Measurements from ENCODE around the gene SLC35F6.
A peak's percentile ranks its signal among the peaks of the same experiment; 100 is the strongest.
"Not testable (repeated sequence)": the region's sequence is repeated elsewhere in the genome, so short reads cannot be mapped to it uniquely, and the experiment has no call there.

SLC35F6 gene

DNA sequence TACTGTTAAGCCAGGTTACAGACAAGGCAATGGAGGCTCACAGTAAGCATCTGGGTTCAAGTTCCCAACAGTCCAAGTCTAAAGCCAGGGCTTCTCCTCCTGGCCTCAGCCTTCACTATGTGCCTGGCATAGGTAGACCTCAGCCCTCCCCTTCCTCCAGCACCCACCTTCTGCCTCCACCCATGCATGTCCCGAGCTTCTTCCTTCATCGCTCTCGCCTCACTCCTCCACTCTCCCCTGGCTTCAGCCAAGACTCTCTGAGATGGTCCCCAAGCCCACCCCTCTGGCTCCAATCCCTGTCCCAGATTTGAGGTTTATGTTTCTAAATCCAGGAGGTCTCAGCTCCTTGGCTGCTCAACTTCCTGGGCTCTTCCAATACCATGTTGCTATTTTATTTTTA lies 48.6 kb downstream of the SLC35F6 start:
- H3K4ac ChIP-seq (ENCODE audit: low read depth, low read length): no peak overlapping the region
- H3K4me3 ChIP-seq (ENCODE audit: low read depth, low read length): no peak overlapping the region
- peaks cover 3% of the 10 kb centered on the region for H3K9me3 ChIP-seq (ENCODE audit: insufficient read depth, low read depth, low read length)
- no peak overlapping the region for H3K4me2 ChIP-seq (ENCODE audit: low read length)
- H3K9ac ChIP-seq (ENCODE audit: low read length): no peak overlapping the region
- H3K79me2 ChIP-seq (ENCODE audit: control insufficient read depth, insufficient read depth, low read length, poor library complexity): no peaks in the 10 kb centered on the region
- no peak overlapping the region for H2BK12ac ChIP-seq (ENCODE audit: low read length)
- H3K14ac ChIP-seq (ENCODE audit: low read length): no peak overlapping the region
- WGBS (ENCODE audit: extremely low coverage, insufficient coverage, insufficient read length): no CpG with 5 or more reads among the region's 3 CpGs
- no peak overlapping the region for H2AFZ ChIP-seq (ENCODE audit: insufficient read depth, low read length, poor library complexity)
- DNase-seq: no peak
- H2BK5ac ChIP-seq (ENCODE audit: low read depth, low read length, poor library complexity): no peak overlapping the region
- no peak overlapping the region for H3K27ac ChIP-seq (ENCODE audit: low read depth, low read length)
- no peak overlapping the region for H4K12ac ChIP-seq (ENCODE audit: low read depth, low read length)
- H3K4me1 ChIP-seq (ENCODE audit: control insufficient read depth in 1 of 2, insufficient read depth in 2 of 2, low read length in 2 of 2): no peaks in the 10 kb centered on the region
- no peak overlapping the region for H4K91ac ChIP-seq (ENCODE audit: low read depth, low read length)
- no peak overlapping the region for H2BK120ac ChIP-seq (ENCODE audit: insufficient read depth, low read length, poor library complexity)
- H3K27me3 ChIP-seq (ENCODE audit: insufficient read depth, low read length): no peaks in the 10 kb centered on the region
- no peaks in the 10 kb centered on the region for H3K79me1 ChIP-seq (ENCODE audit: low read length)
- H3K36me3 ChIP-seq (ENCODE audit: control insufficient read depth in 1 of 2, insufficient read depth in 2 of 2, low read length in 2 of 2): no peaks in the 10 kb centered on the region
- no peak overlapping the region for H3K18ac ChIP-seq (ENCODE audit: low read length)
- H3K23ac ChIP-seq (ENCODE audit: low read length): no peak overlapping the region
- H2AK5ac ChIP-seq (ENCODE audit: low read length): no peak overlapping the region
- H4K8ac ChIP-seq (ENCODE audit: low read depth, low read length): no peak overlapping the region

DNA sequence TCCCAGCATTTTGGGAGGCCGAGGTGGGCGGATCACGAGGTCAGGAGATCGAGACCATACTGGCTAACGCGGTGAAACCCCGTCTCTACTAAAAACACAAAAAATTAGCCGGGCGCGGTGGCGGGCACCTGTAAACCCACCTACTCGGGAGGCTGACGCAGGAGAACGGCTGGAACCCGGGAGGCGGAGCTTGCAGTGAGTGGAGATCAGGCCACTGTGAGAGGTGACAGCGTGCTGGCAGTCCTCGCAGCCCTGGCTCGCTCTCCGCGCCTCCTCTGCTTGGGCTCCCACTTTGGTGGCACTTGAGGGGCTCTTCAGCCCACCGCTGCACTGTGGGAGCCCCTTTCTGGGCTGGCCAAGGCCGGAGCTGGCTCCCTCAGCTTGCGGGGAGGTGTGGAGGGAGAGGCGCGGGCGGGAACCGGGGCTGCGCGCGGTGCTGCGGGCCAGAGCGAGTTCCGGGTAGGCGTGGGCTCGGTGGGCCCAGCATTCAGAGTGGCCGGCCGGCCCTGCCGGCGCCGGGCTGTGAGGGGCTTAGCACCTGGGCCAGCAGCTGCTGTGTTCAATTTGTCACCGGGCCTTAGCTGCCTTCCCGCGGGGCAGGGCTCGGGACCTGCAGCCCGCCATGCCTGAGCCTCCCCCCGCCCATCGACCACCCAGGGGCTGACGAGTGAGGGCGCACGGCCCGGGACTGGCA lies 50.1 kb downstream of the SLC35F6 start:
- H2AK5ac ChIP-seq (ENCODE audit: low read length); H3K9ac ChIP-seq (ENCODE audit: low read length); H3K27ac ChIP-seq (ENCODE audit: low read depth, low read length); H3K4ac ChIP-seq (ENCODE audit: low read depth, low read length); H3K79me2 ChIP-seq (ENCODE audit: control insufficient read depth, insufficient read depth, low read length, poor library complexity); H4K91ac ChIP-seq (ENCODE audit: low read depth, low read length); H2BK5ac ChIP-seq (ENCODE audit: low read depth, low read length, poor library complexity); H2BK12ac ChIP-seq (ENCODE audit: low read length); H3K27me3 ChIP-seq (ENCODE audit: insufficient read depth, low read length); H4K8ac ChIP-seq (ENCODE audit: low read depth, low read length); H3K4me1 ChIP-seq (ENCODE audit: control insufficient read depth in 1 of 2, insufficient read depth in 2 of 2, low read length in 2 of 2); H2AFZ ChIP-seq (ENCODE audit: insufficient read depth, low read length, poor library complexity); H3K18ac ChIP-seq (ENCODE audit: low read length); H4K12ac ChIP-seq (ENCODE audit: low read depth, low read length); H3K9me3 ChIP-seq (ENCODE audit: insufficient read depth, low read depth, low read length); H3K79me1 ChIP-seq (ENCODE audit: low read length); H3K36me3 ChIP-seq (ENCODE audit: control insufficient read depth in 1 of 2, insufficient read depth in 2 of 2, low read length in 2 of 2); H3K14ac ChIP-seq (ENCODE audit: low read length); H3K4me3 ChIP-seq (ENCODE audit: low read depth, low read length); H3K4me2 ChIP-seq (ENCODE audit: low read length); H2BK120ac ChIP-seq (ENCODE audit: insufficient read depth, low read length, poor library complexity); DNase-seq; H3K23ac ChIP-seq (ENCODE audit: low read length): not testable (repeated sequence)
- no CpG with 5 or more reads among the region's 52 CpGs for WGBS (ENCODE audit: extremely low coverage, insufficient coverage, insufficient read length)

DNA sequence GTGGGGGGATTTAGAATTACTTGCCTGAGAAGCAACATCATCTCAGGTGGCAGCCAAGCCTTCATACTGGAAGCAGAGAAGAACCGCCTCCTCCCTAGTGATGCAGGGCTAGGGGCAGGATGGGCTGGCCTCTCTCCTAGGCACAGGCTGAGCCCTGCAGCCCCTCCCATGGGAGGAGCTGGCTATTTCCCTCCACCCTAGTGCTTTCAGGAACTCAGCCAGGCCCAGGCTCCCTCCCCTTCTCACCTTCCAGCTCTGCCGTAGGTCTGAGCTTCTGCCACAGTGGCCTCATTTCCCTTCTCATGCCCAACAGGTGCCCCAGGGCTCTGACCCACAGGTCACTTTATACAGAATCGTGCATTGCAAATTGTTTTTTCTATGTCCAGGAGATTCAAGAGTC lies 52.8 kb downstream of the SLC35F6 start:
- no peaks in the 10 kb centered on the region for H3K79me1 ChIP-seq (ENCODE audit: low read length)
- H3K4ac ChIP-seq (ENCODE audit: low read depth, low read length): no peak overlapping the region
- H2AFZ ChIP-seq (ENCODE audit: insufficient read depth, low read length, poor library complexity): no peak overlapping the region
- H2BK5ac ChIP-seq (ENCODE audit: low read depth, low read length, poor library complexity): no peak overlapping the region
- H3K14ac ChIP-seq (ENCODE audit: low read length): no peak overlapping the region
- no peak overlapping the region for H4K12ac ChIP-seq (ENCODE audit: low read depth, low read length)
- H3K18ac ChIP-seq (ENCODE audit: low read length): no peak overlapping the region
- no peak overlapping the region for H2AK5ac ChIP-seq (ENCODE audit: low read length)
- DNase-seq: peak; percentile 39 to 46
- no peaks in the 10 kb centered on the region for H3K27me3 ChIP-seq (ENCODE audit: insufficient read depth, low read length)
- no peak overlapping the region for H4K91ac ChIP-seq (ENCODE audit: low read depth, low read length)
- no peak overlapping the region for H3K23ac ChIP-seq (ENCODE audit: low read length)
- H3K9ac ChIP-seq (ENCODE audit: low read length): no peak overlapping the region
- H4K8ac ChIP-seq (ENCODE audit: low read depth, low read length): no peak overlapping the region
- no peaks in the 10 kb centered on the region for H3K79me2 ChIP-seq (ENCODE audit: control insufficient read depth, insufficient read depth, low read length, poor library complexity)
- no peak overlapping the region for H2BK120ac ChIP-seq (ENCODE audit: insufficient read depth, low read length, poor library complexity)
- no peak overlapping the region for H3K4me2 ChIP-seq (ENCODE audit: low read length)
- no peak overlapping the region for H3K27ac ChIP-seq (ENCODE audit: low read depth, low read length)
- H3K4me3 ChIP-seq (ENCODE audit: low read depth, low read length): no peak overlapping the region
- peaks cover 3% of the 10 kb centered on the region for H3K9me3 ChIP-seq (ENCODE audit: insufficient read depth, low read depth, low read length)
- no CpG with 5 or more reads among the region's 3 CpGs for WGBS (ENCODE audit: extremely low coverage, insufficient coverage, insufficient read length)
- no peaks in the 10 kb centered on the region for H3K36me3 ChIP-seq (ENCODE audit: control insufficient read depth in 1 of 2, insufficient read depth in 2 of 2, low read length in 2 of 2)
- no peak overlapping the region for H2BK12ac ChIP-seq (ENCODE audit: low read length)
- H3K4me1 ChIP-seq (ENCODE audit: control insufficient read depth in 1 of 2, insufficient read depth in 2 of 2, low read length in 2 of 2): no peaks in the 10 kb centered on the region

DNA sequence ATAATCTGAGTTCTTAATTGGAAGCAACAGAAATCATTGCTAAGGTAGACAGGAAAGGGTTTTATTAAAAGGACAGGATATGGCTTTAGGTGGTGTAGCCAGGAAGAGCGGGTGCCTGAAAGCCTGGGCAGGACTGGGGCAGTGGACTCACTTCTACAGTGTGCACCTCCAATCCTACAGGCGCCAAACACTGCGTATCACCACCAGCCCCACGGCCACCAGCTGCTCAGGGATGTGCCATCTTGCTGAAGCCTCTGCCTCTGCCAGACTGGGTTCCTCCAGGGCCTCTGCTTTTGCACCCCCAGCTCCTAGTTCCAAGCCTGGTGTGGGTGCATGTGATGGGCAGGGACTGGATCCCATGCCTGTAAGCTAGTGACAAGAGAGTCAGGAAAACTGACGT lies 54.2 kb downstream of the SLC35F6 start:
- Histone ChIP-seq H3K27ac (ENCODE audit: low read depth, low read length) (no peak overlapping the region), H3K27me3 (ENCODE audit: insufficient read depth, low read length) (no peaks in the 10 kb centered on the region), H4K8ac (ENCODE audit: low read depth, low read length) (no peak overlapping the region), H2AFZ (ENCODE audit: insufficient read depth, low read length, poor library complexity) (no peak overlapping the region), H3K9ac (ENCODE audit: low read length) (no peak overlapping the region), H2AK5ac (ENCODE audit: low read length) (no peak overlapping the region), H3K4me2 (ENCODE audit: low read length) (no peak overlapping the region), H2BK12ac (ENCODE audit: low read length) (no peak overlapping the region), H3K23ac (ENCODE audit: low read length) (no peak overlapping the region), H3K9me3 (ENCODE audit: insufficient read depth, low read depth, low read length) (peaks cover 3% of the 10 kb centered on the region), H2BK5ac (ENCODE audit: low read depth, low read length, poor library complexity) (no peak overlapping the region), H3K79me1 (ENCODE audit: low read length) (no peaks in the 10 kb centered on the region), H4K12ac (ENCODE audit: low read depth, low read length) (no peak overlapping the region), H3K18ac (ENCODE audit: low read length) (no peak overlapping the region), H3K36me3 (ENCODE audit: control insufficient read depth in 1 of 2, insufficient read depth in 2 of 2, low read length in 2 of 2) (no peaks in the 10 kb centered on the region), H3K79me2 (ENCODE audit: control insufficient read depth, insufficient read depth, low read length, poor library complexity) (no peaks in the 10 kb centered on the region), H3K4me3 (ENCODE audit: low read depth, low read length) (no peak overlapping the region), H3K4ac (ENCODE audit: low read depth, low read length) (no peak overlapping the region), H4K91ac (ENCODE audit: low read depth, low read length) (no peak overlapping the region), H2BK120ac (ENCODE audit: insufficient read depth, low read length, poor library complexity) (no peak overlapping the region), H3K4me1 (ENCODE audit: control insufficient read depth in 1 of 2, insufficient read depth in 2 of 2, low read length in 2 of 2) (no peaks in the 10 kb centered on the region), H3K14ac (ENCODE audit: low read length) (no peak overlapping the region)
- DNase-seq: no peak
- no CpG with 5 or more reads among the region's 5 CpGs for WGBS (ENCODE audit: extremely low coverage, insufficient coverage, insufficient read length)
